AG09319 (cell line): ENCODE results near the gene UCP2.
"Not testable (repeated sequence)": the region's sequence is repeated elsewhere in the genome, so short reads cannot be mapped to it uniquely, and the experiment has no call there.

Experiments
- DNase-seq: peaks from one replicate; pipeline ENCODE4 v3.0.0-alpha.2; 2010; ENCODE audit warnings: low read depth; ENCODE audit errors: extremely low read depth
- TF ChIP-seq, protein P1 (sequence below): IDR thresholded peaks from 2 replicates; pipeline ENCODE4 v1.5.1; 2011; ENCODE audit warnings: low read depth, mild to moderate bottlenecking, inconsistent platforms, low read length, moderate library complexity

UCP2 gene

DNA sequence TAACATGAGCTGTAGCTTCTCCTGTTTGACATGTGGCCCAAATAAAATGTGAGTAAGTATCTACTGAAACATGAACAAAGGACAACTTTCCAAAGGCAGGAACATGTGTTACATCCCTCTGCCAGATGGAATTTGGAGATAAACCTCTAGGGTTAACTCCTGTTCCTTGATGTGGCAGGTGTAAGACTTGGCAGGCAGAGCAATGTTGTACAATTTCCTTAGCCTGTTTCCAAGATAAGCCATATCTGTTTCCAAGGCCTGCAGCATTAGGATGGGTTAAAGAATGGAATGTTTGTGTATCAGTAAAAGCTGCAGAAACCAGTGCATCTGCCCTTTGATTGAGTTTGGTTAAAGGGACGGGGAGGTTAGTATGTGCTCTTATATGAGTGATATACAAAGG, 40.6 kb downstream of the UCP2 start:
- DNase-seq, result no peak
- TF ChIP-seq, protein P1, sequence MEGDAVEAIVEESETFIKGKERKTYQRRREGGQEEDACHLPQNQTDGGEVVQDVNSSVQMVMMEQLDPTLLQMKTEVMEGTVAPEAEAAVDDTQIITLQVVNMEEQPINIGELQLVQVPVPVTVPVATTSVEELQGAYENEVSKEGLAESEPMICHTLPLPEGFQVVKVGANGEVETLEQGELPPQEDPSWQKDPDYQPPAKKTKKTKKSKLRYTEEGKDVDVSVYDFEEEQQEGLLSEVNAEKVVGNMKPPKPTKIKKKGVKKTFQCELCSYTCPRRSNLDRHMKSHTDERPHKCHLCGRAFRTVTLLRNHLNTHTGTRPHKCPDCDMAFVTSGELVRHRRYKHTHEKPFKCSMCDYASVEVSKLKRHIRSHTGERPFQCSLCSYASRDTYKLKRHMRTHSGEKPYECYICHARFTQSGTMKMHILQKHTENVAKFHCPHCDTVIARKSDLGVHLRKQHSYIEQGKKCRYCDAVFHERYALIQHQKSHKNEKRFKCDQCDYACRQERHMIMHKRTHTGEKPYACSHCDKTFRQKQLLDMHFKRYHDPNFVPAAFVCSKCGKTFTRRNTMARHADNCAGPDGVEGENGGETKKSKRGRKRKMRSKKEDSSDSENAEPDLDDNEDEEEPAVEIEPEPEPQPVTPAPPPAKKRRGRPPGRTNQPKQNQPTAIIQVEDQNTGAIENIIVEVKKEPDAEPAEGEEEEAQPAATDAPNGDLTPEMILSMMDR, result no peak

DNA sequence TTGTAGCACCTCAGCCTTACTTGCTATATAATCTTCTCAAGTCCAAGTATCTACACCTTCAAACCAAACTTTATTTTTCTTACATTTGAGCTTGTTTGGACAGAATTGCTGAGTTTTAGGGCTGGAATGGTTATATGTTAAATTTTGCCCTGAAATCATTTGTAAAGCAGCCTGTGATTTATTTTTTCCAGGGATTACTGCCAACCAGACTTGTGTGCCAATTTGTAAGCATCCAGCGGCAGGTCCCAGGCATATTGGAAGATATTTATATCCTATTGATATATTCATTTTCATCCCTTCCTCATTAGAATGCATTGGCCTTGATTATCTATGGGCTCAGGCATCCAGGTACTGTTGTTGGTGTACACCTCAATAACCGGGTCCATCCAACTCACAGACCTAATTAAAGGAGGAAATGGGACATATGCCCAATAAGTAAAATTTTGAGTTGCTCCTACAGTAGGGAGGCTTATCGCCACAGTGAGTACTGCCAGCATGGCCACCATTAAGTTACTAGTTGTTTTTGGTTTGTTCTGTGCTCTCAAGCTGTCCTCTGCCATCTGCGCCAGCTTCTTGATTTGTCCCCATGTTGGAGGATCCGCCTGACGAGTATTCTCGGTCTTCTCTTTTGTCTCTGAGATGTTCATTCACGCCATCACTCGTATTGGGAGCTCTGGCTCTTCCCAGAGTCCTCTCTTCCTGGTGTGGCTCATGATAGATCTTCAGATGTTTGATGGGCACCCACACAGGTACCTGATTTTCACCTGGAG, 41.7 kb downstream of the UCP2 start:
- TF ChIP-seq, protein P1, result no peak
- no peak for DNase-seq

GRCh38 chr11:73939096-73939495, 43.5 kb downstream of the UCP2 start:
- no peak for DNase-seq
- TF ChIP-seq, protein P1, result no peak

DNA sequence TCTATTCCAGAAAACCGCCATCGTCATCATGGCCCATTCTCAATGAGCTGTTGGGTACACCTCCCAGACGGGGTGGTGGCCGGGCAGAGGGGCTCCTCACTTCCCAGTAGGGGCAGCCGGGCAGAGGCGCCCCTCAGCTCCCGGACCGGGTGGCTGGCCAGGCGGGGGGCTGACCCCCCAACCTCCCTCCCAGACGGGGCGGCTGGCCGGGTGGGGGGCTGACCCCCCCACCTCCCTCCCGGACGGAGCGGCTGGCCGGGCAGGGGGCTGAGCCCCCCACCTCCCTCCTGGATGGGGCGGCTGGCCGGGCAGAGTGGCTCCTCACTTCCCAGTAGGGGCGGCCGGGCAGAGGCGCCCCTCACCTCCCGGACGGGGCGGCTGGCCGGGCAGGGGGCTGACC, 46.6 kb downstream of the UCP2 start:
- not testable (repeated sequence) for DNase-seq

GRCh38 chr11:73932781-73933180, 49.9 kb downstream of the UCP2 start:
- DNase-seq, result no peak
- TF ChIP-seq, protein P1, result no peak

DNA sequence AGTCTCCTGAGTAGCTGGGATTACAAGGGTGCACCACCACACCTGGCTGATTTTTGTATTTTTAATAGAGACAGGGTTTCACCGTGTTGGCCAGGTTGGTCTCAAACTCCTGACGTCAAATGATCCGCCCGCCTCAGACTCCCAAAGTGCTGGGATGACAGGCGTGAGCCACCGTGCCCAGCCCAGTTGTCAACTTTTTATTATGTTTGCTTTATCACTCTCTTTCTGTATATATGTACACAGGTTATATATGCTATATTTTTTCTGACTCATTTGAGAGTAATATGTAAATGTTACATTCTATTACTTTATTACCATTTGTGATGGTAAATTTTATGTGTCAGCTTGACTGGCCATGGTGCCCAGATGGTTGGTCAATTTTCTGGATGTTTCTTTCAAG, 50.7 kb downstream of the UCP2 start:
- DNase-seq, result no peak
- TF ChIP-seq, protein P1, result no peak

DNA sequence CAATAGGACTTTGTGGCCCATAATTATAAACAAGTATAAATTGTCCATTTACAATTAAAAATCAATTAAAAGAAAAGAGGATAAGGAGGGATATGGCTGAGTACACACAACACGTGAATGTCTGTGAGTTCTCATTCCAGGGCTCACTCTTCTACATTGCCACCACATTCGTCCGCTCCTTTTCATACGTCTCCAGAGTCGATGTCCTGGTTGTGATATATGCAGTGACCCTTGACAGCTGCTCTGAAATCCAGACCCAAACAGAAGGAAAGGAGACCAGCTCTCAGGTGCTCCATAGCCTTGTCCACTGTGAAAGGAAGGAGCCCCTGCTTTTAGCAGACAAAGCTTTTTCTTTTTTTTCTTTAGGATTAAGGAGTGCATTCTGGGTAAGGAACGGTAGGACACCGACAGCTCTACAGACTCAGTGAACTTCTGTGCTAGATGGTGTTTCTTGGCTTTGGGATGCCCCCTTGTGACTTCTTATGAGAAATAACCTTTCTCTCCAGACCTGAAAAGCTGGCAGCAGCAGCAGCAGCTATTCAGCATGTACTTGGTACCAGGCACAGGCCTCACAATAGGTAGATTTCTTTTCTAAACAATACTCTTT, 51.5 kb downstream of the UCP2 start:
- peak; percentile 29 for DNase-seq
- TF ChIP-seq, protein P1, result peak; percentile 33
